Endometrial microvascular endothelial cells (primary cell): ENCODE measurements around the gene PPP1R3F. TPM values are rescaled to one million over a fixed set of nuclear protein-coding genes. Genes with fewer than 3 reads are reported as not detected.

Source experiments
- in situ Hi-C: cut with HindIII; loops from 2 replicates; pipeline ENCODE4 v1.10.0; 2017; ENCODE audit warnings: low sequenced_read_pairs, low pct_unique_long_range_greater_than_20kb; ENCODE audit errors: inconsistent ontology term
- total RNA-seq: library from RNA; depleted of rRNA; stranded (reverse); fragments of >200 nt; gene quantifications from one replicate; pipeline ENCODE4 v1.2.3, GENCODE V29; 2015; ENCODE audit errors: inconsistent ontology term

The PPP1R3F gene
- total RNA-seq, result 0.84 TPM

- in situ Hi-C loops, result no loop called here
Observed at GRCh38 chrX:49269767-49270248, at the start of gene PPP1R3F. Gene PPP1R3F (plus strand): TSS chrX:49269793. CDS start chrX:49269870, 77 bp downstream.

GRCh38 chrX:49220100-49220499, 49.5 kb upstream of the PPP1R3F start:
- in situ Hi-C loops, result no loop called here

GRCh38 chrX:49221868-49222267, 47.7 kb upstream of the PPP1R3F start:
- in situ Hi-C loops, result no loop called here

- in situ Hi-C loops, result no loop called here
Observed at GRCh38 chrX:49225858-49226257, 43.7 kb upstream of the PPP1R3F start.

GRCh38 chrX:49226946-49227345, 42.6 kb upstream of the PPP1R3F start:
- in situ Hi-C loops, result no loop called here

- in situ Hi-C loops, result no loop called here
Observed at GRCh38 chrX:49227726-49228125, 41.9 kb upstream of the PPP1R3F start.

GRCh38 chrX:49228185-49228584, 41.4 kb upstream of the PPP1R3F start:
- in situ Hi-C loops, result no loop called here

GRCh38 chrX:49230500-49231232, 38.9 kb upstream of the PPP1R3F start:
- in situ Hi-C loops, result no loop called here

GRCh38 chrX:49231333-49232000, 38.1 kb upstream of the PPP1R3F start:
- in situ Hi-C loops, result no loop called here

- in situ Hi-C loops, result no loop called here
Observed at GRCh38 chrX:49232525-49232924, 37.1 kb upstream of the PPP1R3F start.

GRCh38 chrX:49233176-49233575, 36.4 kb upstream of the PPP1R3F start, which contains the start of gene CACNA1F:
Gene CACNA1F (minus strand): TSS chrX:49233340. CDS start chrX:49233309, 31 bp downstream.
- in situ Hi-C loops, result no loop called here

GRCh38 chrX:49233887-49234555, 35.6 kb upstream of the PPP1R3F start:
- in situ Hi-C loops, result no loop called here

- in situ Hi-C loops, result no loop called here
Observed at GRCh38 chrX:49237060-49237459, 32.5 kb upstream of the PPP1R3F start.

GRCh38 chrX:49238735-49239134, 30.9 kb upstream of the PPP1R3F start:
- in situ Hi-C loops, result no loop called here

- in situ Hi-C loops, result no loop called here
Observed at GRCh38 chrX:49242545-49243066, 27.0 kb upstream of the PPP1R3F start.

- in situ Hi-C loops, result no loop called here
Observed at GRCh38 chrX:49243166-49243565, 26.4 kb upstream of the PPP1R3F start.

GRCh38 chrX:49244207-49244606, 25.4 kb upstream of the PPP1R3F start:
- in situ Hi-C loops, result no loop called here

GRCh38 chrX:49246541-49246940, 23.1 kb upstream of the PPP1R3F start:
- in situ Hi-C loops, result no loop called here

- in situ Hi-C loops, result no loop called here
Observed at GRCh38 chrX:49247346-49247745, 22.2 kb upstream of the PPP1R3F start.
